OCI-LY1 (cell line): ENCODE data around the gene KRT84.

Experiments
- CTCF ChIP-seq: fragments of 200-600 bp; sonication (generic), shearing (Covaris generic); IDR thresholded peaks from 2 replicates; pipeline ENCODE4 v1.5.1; 2017; ENCODE audit warnings: mild to moderate bottlenecking, antibody characterized with exemption, low read length, moderate library complexity, mixed read lengths
- EZH2 ChIP-seq: fragments of 200-600 bp; sonication (generic), shearing (Covaris generic); IDR thresholded peaks from 2 replicates; pipeline ENCODE4 v1.8.0; 2017; ENCODE audit warnings: borderline replicate concordance, mixed run types, mild to moderate bottlenecking, antibody characterized with exemption, low read length, moderate library complexity, mixed read lengths

- TF ChIP-seq CTCF: no peak
- TF ChIP-seq EZH2: no peak
These were observed 32.3 kb upstream of the KRT84 start for GRCh38 chr12:52417740-52418139.
